Activated naive CD8-positive, alpha-beta T cell treated with anti-CD3 and anti-CD28 coated beads, Interleukin-2, amount 50 U/mL, for 16 hours (primary cell): ENCODE measurements around the gene OPHN1.

Experiments
- DNase-seq: peaks from one replicate; pipeline ENCODE4 v3.0.0-alpha.2; 2020; ENCODE audit warnings: low read depth, low spot score

OPHN1 gene

GRCh38 chrX:68433155-68433980 is at the start of gene OPHN1:
TSS of gene OPHN1 (minus strand) at chrX:68433495. CDS start at chrX:68433020, 475 bp downstream.
- no peak for DNase-seq

GRCh38 chrX:68480969-68481368 is 47.7 kb upstream of the OPHN1 start:
- no peak for DNase-seq

- DNase-seq, result no peak
These were observed 31.5 kb upstream of the OPHN1 start for GRCh38 chrX:68464796-68465195.

GRCh38 chrX:68463880-68464279 is 30.6 kb upstream of the OPHN1 start:
- DNase-seq, result no peak

- no peak for DNase-seq
These were observed 29.4 kb upstream of the OPHN1 start for GRCh38 chrX:68462653-68463052.

GRCh38 chrX:68462197-68462596 is 28.9 kb upstream of the OPHN1 start:
- no peak for DNase-seq

- no peak for DNase-seq
These were observed 28.3 kb upstream of the OPHN1 start for GRCh38 chrX:68461576-68461975.

- no peak for DNase-seq
These were observed 27.8 kb upstream of the OPHN1 start for GRCh38 chrX:68461093-68461492.

GRCh38 chrX:68455151-68455510 is 21.8 kb upstream of the OPHN1 start:
- DNase-seq, result no peak

GRCh38 chrX:68454476-68455150 is 21.3 kb upstream of the OPHN1 start:
- DNase-seq, result no peak

- DNase-seq, result no peak
These were observed 18.4 kb upstream of the OPHN1 start for GRCh38 chrX:68451720-68452119.

- no peak for DNase-seq
These were observed 10.0 kb upstream of the OPHN1 start for GRCh38 chrX:68443155-68443868.

GRCh38 chrX:68440940-68441339 is 7.6 kb upstream of the OPHN1 start:
- no peak for DNase-seq

GRCh38 chrX:68440442-68440841 is 7.1 kb upstream of the OPHN1 start:
- no peak for DNase-seq

GRCh38 chrX:68439341-68439740 is 6.0 kb upstream of the OPHN1 start:
- DNase-seq, result no peak

GRCh38 chrX:68438575-68438974 is 5.3 kb upstream of the OPHN1 start:
- DNase-seq, result no peak

GRCh38 chrX:68433981-68434299 is 645 bp upstream of the OPHN1 start:
- DNase-seq, result no peak

- DNase-seq, result no peak
These were observed 647 bp downstream of the OPHN1 start for GRCh38 chrX:68432648-68433047.

GRCh38 chrX:68431836-68432235 is 1.5 kb downstream of the OPHN1 start:
- no peak for DNase-seq

- DNase-seq, result no peak
These were observed 4.1 kb downstream of the OPHN1 start for GRCh38 chrX:68429216-68429615.

- DNase-seq, result no peak
These were observed 4.9 kb downstream of the OPHN1 start for GRCh38 chrX:68428431-68428830.

- DNase-seq, result no peak
These were observed 8.6 kb downstream of the OPHN1 start for GRCh38 chrX:68424719-68425118.

- no peak for DNase-seq
These were observed 10.8 kb downstream of the OPHN1 start for GRCh38 chrX:68422478-68422877.
